ENCODE measurements around the gene BABAM2. TPM values are rescaled to one million over a fixed set of nuclear protein-coding genes. Genes with fewer than 3 reads are reported as not detected.

The BABAM2 gene
- total RNA-seq, 4 donors from 2014 or later = 24.3 to 46.1 (median 44.5) TPM

GRCh38 chr2:28232295-28232694 is 341.8 kb downstream of the BABAM2 start:
- Histone ChIP-seq H3K4me3 (no peak overlapping the region), H3K4me1 (peaks cover 0 to 22% (median 0%) of the 10 kb centered on the region in 4 donors), H3K36me3 (no peaks in the 10 kb centered on the region), H3K27ac (no peak overlapping the region), H3K9me3 (no peaks in the 10 kb centered on the region), H3K27me3 (no peaks in the 10 kb centered on the region)
- WGBS, 2 donors = 61 to 67% methylated on average over 5 of the region's 5 CpGs
- TF ChIP-seq POLR2A (IDR thresholded peaks at IDR 0.05) (no peak), EP300 (IDR thresholded peaks at IDR 0.05) (no peak), CTCF (IDR thresholded peaks at IDR 0.05) (no peak)
- DNase-seq (ENCODE audit: low spot score in 2 of 2) = no peak

- no peak for TF ChIP-seq EP300 (IDR thresholded peaks at IDR 0.05)
- TF ChIP-seq POLR2A (IDR thresholded peaks at IDR 0.05) = no peak
- TF ChIP-seq CTCF (IDR thresholded peaks at IDR 0.05) = no peak
- Histone ChIP-seq H3K27me3 (no peaks in the 10 kb centered on the region), H3K4me1 (peaks cover 0 to 22% (median 0%) of the 10 kb centered on the region in 4 donors), H3K4me3 (no peak overlapping the region), H3K27ac (peak overlapping the region in 3 of 4 donors; percentile 15 to 39 (median 32)), H3K9me3 (no peaks in the 10 kb centered on the region), H3K36me3 (no peaks in the 10 kb centered on the region)
- 49 to 57% methylated on average over 6 of the region's 6 CpGs for WGBS, 2 donors
- DNase-seq (ENCODE audit: low spot score in 2 of 2) = no peak
Observed at GRCh38 chr2:28233164-28233676, 342.7 kb downstream of the BABAM2 start.

GRCh38 chr2:28234807-28235206 is 344.3 kb downstream of the BABAM2 start:
- H3K9me3 ChIP-seq = no peaks in the 10 kb centered on the region
- DNase-seq (ENCODE audit: low spot score in 2 of 2) = no peak
- WGBS, 2 donors = 87 to 93% methylated on average over 2 of the region's 2 CpGs
- no peak overlapping the region for H3K27ac ChIP-seq
- peaks cover 0 to 31% (median 0%) of the 10 kb centered on the region in 4 donors for H3K4me1 ChIP-seq
- no peaks in the 10 kb centered on the region for H3K36me3 ChIP-seq
- no peaks in the 10 kb centered on the region for H3K27me3 ChIP-seq
- TF ChIP-seq CTCF (IDR thresholded peaks at IDR 0.05) (no peak), EP300 (IDR thresholded peaks at IDR 0.05) (no peak), POLR2A (IDR thresholded peaks at IDR 0.05) (no peak)
- no peak overlapping the region for H3K4me3 ChIP-seq

- H3K27ac ChIP-seq = peak overlapping the region in 1 of 4 donors; percentile 70
- H3K4me3 ChIP-seq = no peak overlapping the region
- H3K27me3 ChIP-seq = no peaks in the 10 kb centered on the region
- peaks cover 0 to 14% (median 0%) of the 10 kb centered on the region in 3 donors for H3K36me3 ChIP-seq
- TF ChIP-seq EP300 (IDR thresholded peaks at IDR 0.05) = no peak
- no peak for TF ChIP-seq POLR2A (IDR thresholded peaks at IDR 0.05)
- TF ChIP-seq CTCF (IDR thresholded peaks at IDR 0.05) = no peak
- peaks cover 0 to 8% (median 0%) of the 10 kb centered on the region in 4 donors for H3K4me1 ChIP-seq
- WGBS, 2 donors = 71 to 74% methylated on average over 1 of the region's 1 CpG
- H3K9me3 ChIP-seq = no peaks in the 10 kb centered on the region
- no peak for DNase-seq (ENCODE audit: low spot score in 2 of 2)
Observed at GRCh38 chr2:28239207-28239606, 348.7 kb downstream of the BABAM2 start.

- peaks cover 0 to 27% (median 0%) of the 10 kb centered on the region in 3 donors for H3K36me3 ChIP-seq
- H3K27ac ChIP-seq = no peak overlapping the region
- peaks cover 0 to 8% (median 0%) of the 10 kb centered on the region in 4 donors for H3K4me1 ChIP-seq
- WGBS, 2 donors = 97 to 99% methylated on average over 2 of the region's 2 CpGs
- H3K4me3 ChIP-seq = no peak overlapping the region
- no peaks in the 10 kb centered on the region for H3K9me3 ChIP-seq
- no peak for TF ChIP-seq POLR2A (IDR thresholded peaks at IDR 0.05)
- no peak for TF ChIP-seq CTCF (IDR thresholded peaks at IDR 0.05)
- no peak for TF ChIP-seq EP300 (IDR thresholded peaks at IDR 0.05)
- no peak for DNase-seq (ENCODE audit: low spot score in 2 of 2)
- no peaks in the 10 kb centered on the region for H3K27me3 ChIP-seq
Observed at GRCh38 chr2:28240937-28241336, 350.4 kb downstream of the BABAM2 start.
